A204.1 (cell line): ENCODE results near the gene SLC9A5.

Source experiments
- FAIRE-seq: peaks from 2 replicates; lab custom pipeline; 2012; peaks lifted over from hg19 to GRCh38; lab: Jason Lieb, UNC

Gene SLC9A5

GRCh38 chr16:67281536-67282446 is 33.0 kb downstream of the SLC9A5 start:
- FAIRE-seq: no peak

DNA sequence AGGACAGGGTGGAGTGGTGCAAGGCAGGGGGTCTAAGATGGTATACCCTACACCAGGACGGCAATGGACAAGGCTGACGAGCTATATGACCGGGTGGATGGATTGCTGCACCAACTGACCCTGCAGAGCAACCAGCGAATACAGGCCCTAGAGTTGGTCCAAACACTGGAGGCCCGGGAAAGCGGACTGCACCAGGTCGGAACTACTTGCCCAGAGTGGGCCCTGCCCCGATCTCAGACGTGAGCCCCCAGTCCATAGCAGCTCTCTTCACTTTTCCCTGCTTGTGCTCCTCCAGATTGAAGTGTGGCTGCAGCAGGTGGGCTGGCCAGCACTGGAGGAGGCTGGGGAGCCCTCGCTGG is 33.6 kb downstream of the SLC9A5 start:
- no peak for FAIRE-seq

GRCh38 chr16:67283039-67283825 is 34.5 kb downstream of the SLC9A5 start:
- no peak for FAIRE-seq

- FAIRE-seq: no peak
Measured at GRCh38 chr16:67283826-67284555, 35.2 kb downstream of the SLC9A5 start.

GRCh38 chr16:67284699-67285646 is 36.2 kb downstream of the SLC9A5 start:
- no peak for FAIRE-seq

- FAIRE-seq: no peak
Measured at GRCh38 chr16:67286441-67287235, 37.9 kb downstream of the SLC9A5 start.

GRCh38 chr16:67287960-67288359 is 39.2 kb downstream of the SLC9A5 start:
- FAIRE-seq: no peak

GRCh38 chr16:67291461-67291860 is 42.7 kb downstream of the SLC9A5 start:
- no peak for FAIRE-seq

DNA sequence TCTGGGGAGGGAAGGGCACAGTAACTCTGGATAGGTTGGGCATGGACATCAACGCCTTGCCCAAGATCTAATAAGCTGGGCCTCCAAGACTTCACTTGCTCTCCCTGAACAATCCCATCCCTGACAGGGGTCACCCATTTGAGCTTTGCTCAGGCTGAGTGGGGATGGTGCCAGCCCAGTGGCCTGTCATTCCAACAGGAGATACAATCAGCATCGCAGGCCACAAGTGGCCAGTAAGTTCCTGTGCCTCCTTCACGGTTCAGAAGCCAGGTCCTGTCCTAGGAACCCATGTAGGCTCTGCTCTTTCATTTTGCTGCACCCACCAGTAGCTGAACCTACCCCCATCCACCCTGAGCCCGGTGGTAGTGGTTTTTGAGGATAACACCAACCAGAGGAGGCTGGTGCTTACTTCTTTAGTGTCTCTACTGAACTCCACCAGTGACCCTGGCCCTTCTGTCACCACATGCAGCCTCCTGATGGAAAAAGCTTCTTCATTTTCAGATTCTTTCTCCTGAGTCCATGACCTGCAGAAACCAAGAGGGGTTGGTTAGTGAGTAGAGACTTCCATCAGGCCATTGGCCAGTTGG is 45.5 kb downstream of the SLC9A5 start:
- FAIRE-seq: no peak

DNA sequence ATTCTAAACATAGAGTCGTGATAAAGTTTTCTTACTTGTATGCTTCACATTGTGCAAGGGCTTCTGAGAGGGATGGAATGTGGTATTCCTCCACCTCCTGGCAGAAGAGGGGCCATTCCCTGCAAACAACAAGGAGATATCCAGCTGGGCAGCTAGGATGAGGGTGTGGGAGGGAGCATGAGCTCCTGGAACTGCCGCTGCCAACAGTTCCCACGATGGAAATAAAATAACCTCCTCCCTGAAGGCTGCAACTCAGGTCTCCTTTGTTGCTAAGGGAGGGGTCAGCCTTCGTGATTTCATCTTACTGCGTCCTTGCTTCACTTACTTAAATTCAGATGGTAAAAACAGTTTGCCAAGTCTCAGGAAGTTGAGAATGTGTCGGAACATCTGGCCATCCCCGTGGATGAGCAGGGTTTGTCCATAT is 46.2 kb downstream of the SLC9A5 start:
- no peak for FAIRE-seq

- FAIRE-seq: no peak
Measured at GRCh38 chr16:67296420-67296819, 47.6 kb downstream of the SLC9A5 start.

- no peak for FAIRE-seq
Measured at GRCh38 chr16:67298277-67298676, 49.5 kb downstream of the SLC9A5 start.

GRCh38 chr16:67299269-67299668 is 50.5 kb downstream of the SLC9A5 start:
- no peak for FAIRE-seq

DNA sequence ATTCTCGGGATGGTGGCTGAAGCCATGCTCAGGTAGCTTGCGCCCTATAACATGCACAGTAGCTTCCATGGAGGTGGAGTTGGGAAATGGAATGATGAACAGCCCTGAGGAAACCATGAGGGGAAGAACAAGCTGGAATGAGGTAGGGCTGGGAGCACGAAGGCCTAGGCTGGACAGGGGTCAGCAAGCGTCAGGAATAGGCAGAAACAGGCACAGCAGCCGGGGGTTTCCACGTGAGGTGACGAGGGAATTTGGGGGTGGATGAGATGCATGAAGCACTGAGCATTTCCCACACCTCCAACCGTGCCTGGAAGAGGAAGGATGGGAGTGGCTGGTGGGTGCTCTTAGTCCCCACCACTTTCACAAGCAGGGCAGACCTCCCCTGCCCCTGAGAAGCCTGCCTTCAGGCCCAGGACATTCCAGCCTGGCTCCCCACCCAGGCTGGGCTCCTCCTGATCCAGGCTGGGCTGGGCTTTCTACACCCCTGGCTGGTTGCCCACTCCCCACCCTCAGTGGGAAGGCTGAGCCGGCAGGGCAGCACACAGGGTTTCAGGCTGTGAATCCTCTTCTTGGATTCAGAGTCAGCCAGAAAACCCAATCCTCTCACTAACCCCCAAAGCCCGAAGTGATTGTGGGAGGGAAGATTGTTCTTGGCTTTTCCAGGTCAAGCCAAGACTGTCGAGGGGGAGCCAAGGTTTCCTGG is 52.5 kb downstream of the SLC9A5 start:
- FAIRE-seq: no peak

DNA sequence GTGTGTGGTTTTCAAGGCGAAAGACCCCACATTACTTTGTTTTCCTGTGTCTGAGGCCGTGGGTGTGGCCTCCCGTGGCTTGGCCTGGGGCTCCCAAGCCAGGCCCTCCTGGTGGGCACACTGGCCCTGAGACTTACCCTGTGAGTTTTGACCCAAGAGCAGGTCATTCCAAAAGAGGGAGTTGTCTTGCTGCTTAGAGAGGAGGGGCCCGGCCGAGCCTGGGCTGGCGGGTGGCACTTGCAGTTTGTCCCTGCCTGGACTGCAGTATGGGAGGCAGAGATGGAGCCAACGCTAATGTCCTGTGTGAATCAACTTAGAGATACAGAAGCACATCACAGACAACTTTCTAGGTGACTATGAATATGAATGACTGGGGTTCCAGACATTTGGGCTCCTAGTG is 53.3 kb downstream of the SLC9A5 start:
- no peak for FAIRE-seq

- no peak for FAIRE-seq
Measured at GRCh38 chr16:67302970-67303369, 54.2 kb downstream of the SLC9A5 start.

GRCh38 chr16:67304020-67304419 is 55.2 kb downstream of the SLC9A5 start:
- FAIRE-seq: no peak

GRCh38 chr16:67305216-67306071 is 56.7 kb downstream of the SLC9A5 start:
- FAIRE-seq: no peak

DNA sequence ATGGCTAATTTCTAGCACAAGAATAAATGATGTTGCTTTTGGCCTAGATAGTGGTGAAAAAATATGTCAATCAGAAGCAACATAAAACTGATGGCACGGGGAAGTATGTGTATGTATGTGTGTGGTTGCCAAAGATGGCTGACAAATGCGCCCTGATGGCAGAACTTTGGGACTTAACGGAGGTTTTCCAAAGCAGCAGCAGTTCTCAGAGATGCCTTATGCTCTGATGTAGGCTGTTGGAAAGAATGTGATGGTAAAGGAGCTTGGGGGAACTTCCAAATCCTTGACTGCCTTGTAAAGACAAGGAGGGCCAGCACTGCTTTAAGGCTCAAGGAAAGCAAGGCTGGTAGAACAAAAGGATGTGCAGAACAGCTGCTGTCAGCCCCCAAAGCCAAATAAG is 61.8 kb downstream of the SLC9A5 start:
- FAIRE-seq: no peak
